Cerebellar cortex (tissue), 1 donor: ENCODE measurements around the gene NUP214.
"Not testable (repeated sequence)": the region's sequence is repeated elsewhere in the genome, so short reads cannot be mapped to it uniquely, and the experiment has no call there.

Source experiments
- DNase-seq: peaks from one replicate; pipeline ENCODE4 v3.0.0-alpha.2; 2015; ENCODE audit warnings: low spot score

Gene NUP214

GRCh38 chr9:131234799-131235479 lies 109.6 kb downstream of the NUP214 start:
- no peak for DNase-seq

GRCh38 chr9:131235480-131235851 lies 110.1 kb downstream of the NUP214 start:
- no peak for DNase-seq

GRCh38 chr9:131236161-131236560 lies 110.8 kb downstream of the NUP214 start:
- DNase-seq = no peak

- DNase-seq = no peak
Observed at GRCh38 chr9:131236761-131237160, 111.4 kb downstream of the NUP214 start.

- peak; percentile 11 for DNase-seq
Observed at GRCh38 chr9:131237291-131237690, 111.9 kb downstream of the NUP214 start.

GRCh38 chr9:131237931-131238401 lies 112.6 kb downstream of the NUP214 start:
- DNase-seq = peak; percentile 38

- peak; percentile 47 for DNase-seq
Observed at GRCh38 chr9:131238402-131239021, 113.1 kb downstream of the NUP214 start.

- peak; percentile 75 for DNase-seq
Observed at GRCh38 chr9:131239161-131239975, 114.0 kb downstream of the NUP214 start.

GRCh38 chr9:131240047-131240921 lies 114.9 kb downstream of the NUP214 start:
- DNase-seq = no peak

- not testable (repeated sequence) for DNase-seq
Observed at GRCh38 chr9:131244331-131244730, 118.9 kb downstream of the NUP214 start.

GRCh38 chr9:131246618-131247017 lies 121.2 kb downstream of the NUP214 start:
- no peak for DNase-seq

- no peak for DNase-seq
Observed at GRCh38 chr9:131252120-131252519, 126.7 kb downstream of the NUP214 start.

GRCh38 chr9:131253891-131254491 lies 128.6 kb downstream of the NUP214 start:
- DNase-seq = no peak

- no peak for DNase-seq
Observed at GRCh38 chr9:131254626-131255025, 129.2 kb downstream of the NUP214 start.

GRCh38 chr9:131255676-131256197 lies 130.4 kb downstream of the NUP214 start:
- DNase-seq = peak; percentile 21

- DNase-seq = no peak
Observed at GRCh38 chr9:131257266-131258025, 132.1 kb downstream of the NUP214 start.

- no peak for DNase-seq
Observed at GRCh38 chr9:131258186-131258585, 132.8 kb downstream of the NUP214 start.

- DNase-seq = no peak
Observed at GRCh38 chr9:131258698-131259431, 133.5 kb downstream of the NUP214 start.

- no peak for DNase-seq
Observed at GRCh38 chr9:131259432-131259898, 134.1 kb downstream of the NUP214 start.
